OCI-LY7 (cell line): Measurements from ENCODE around the gene DNASE1L3.
A peak's percentile ranks its signal among the peaks of the same experiment; 100 is the strongest.

Experiments used
- CTCF ChIP-seq: fragments of 200-600 bp; sonication (generic); conservative IDR thresholded peaks from 2 replicates; pipeline ENCODE4 v1.5.1; 2014; ENCODE audit warnings: mild to moderate bottlenecking, antibody characterized with exemption, low read length, moderate library complexity, mixed read lengths
- EZH2phosphoT487 ChIP-seq: fragments of 200-600 bp; sonication (generic); IDR thresholded peaks from 2 replicates; pipeline ENCODE4 v1.6.1; 2018; ENCODE audit warnings: low read depth, borderline replicate concordance, mild to moderate bottlenecking, mixed run types, antibody characterized with exemption, low read length, moderate library complexity, mixed read lengths

GRCh38 chr3:58249358-58250092, 38.8 kb upstream of the DNASE1L3 start:
- TF ChIP-seq CTCF (peak; percentile 34; the same call in 1 of the 2 replicates), EZH2phosphoT487 (no peak)
